ENCODE results near the gene CDH26. TPM values are rescaled to one million over a fixed set of nuclear protein-coding genes. Genes with fewer than 3 reads are reported as not detected.
"Not testable (repeated sequence)": the region's sequence is repeated elsewhere in the genome, so short reads cannot be mapped to it uniquely, and the experiment has no call there.

Gene CDH26
- total RNA-seq, 5 donors from 2014 or later (not counting 1 experiment from before 2014, with no cell fraction given): 1.5 to 5.2 (median 2.9) TPM

DNA sequence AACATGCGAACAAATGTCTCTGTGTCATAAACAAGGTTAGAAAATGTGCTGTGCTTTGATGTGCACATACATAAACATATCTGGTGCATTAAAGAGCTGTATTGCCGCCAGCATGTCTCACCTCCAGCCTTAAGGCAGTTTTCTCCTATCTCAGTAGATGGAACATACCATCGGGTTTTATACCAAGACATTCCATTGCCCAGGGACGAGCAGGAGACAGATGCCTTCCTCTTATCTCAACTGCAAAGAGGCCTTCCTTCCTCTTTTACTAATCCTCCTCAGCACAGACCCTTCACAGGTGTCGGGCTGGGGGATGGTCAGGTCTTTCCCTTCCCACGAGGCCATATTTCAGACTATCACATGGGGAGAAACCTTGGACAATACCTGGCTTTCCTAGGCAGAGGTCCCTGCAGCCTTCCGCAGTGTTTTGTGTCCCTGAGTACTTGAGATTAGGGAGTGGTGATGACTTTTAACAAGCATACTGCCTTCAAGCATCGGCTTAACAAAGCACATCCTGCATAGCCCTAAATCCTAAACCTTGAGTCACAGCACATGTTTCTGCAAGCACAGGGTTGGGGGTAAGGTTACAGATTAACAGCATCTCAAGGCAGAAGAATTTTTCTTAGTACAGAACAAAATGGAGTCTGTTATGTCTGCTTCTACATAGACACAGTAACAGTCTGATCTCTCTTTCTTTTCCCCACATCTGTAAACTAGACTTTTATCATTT is 83.4 kb downstream of the CDH26 start:
- CTCF ChIA-PET: interaction anchor here in 1 of 2 donors (0.7 kb wide), 1 partner anchor 815 kb away, joined by 3 read pairs; no protein-coding TSS in a partner anchor
- DNase-seq; H3K27me3 ChIP-seq (replicated peaks in 1 of 2; ENCODE audit: control insufficient read depth in 2 of 2, extremely low read depth in 1 of 2, insufficient read depth in 2 of 2, low read length in 1 of 2); H3K4me3 ChIP-seq (ENCODE audit: control insufficient read depth in 1 of 2, extremely low read depth in 1 of 2, low read length in 1 of 2); H3K27ac Mint-ChIP-seq; POLR2A ChIA-PET; H3K36me3 Mint-ChIP-seq; H3K9me3 Mint-ChIP-seq; ATAC-seq (replicated peaks in 1 of 4); H3K36me3 ChIP-seq (ENCODE audit: control insufficient read depth in 2 of 2, extremely low read depth in 1 of 2, insufficient read depth in 1 of 2, low read length in 1 of 2); H3K4me3 Mint-ChIP-seq; H3K9me3 ChIP-seq; H3K27ac ChIP-seq (ENCODE audit: low read length); H3K4me1 Mint-ChIP-seq; H3K4me1 ChIP-seq (ENCODE audit: control insufficient read depth in 1 of 2, extremely low read depth in 1 of 2, insufficient read depth in 2 of 2, low read length in 2 of 2): not testable (repeated sequence)
- peaks cover 8 to 17% of the 10 kb centered on the region in 2 donors for H3K27me3 Mint-ChIP-seq
- 7% methylated on average over 3 of the region's 8 CpGs for WGBS (ENCODE audit: insufficient coverage)

DNA sequence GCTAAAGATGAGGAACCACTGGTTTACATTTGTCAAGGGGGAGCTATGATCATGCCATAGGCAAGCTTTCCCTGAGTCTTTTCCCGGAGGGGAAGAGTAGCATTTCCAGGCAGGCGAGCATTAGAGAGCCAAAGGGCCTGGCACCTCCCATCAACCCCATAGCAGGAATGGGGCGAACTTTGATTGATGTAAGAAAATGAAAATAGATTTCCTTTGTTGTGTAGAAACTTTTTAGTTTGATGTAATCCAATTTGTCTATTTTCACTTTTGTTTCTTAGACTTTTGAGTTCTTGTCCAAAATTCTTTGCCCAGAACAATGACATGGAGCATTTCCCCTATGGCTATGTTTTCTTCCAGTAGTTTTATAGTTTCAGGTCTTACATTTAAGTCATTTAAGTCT is 85.2 kb downstream of the CDH26 start:
- ATAC-seq (replicated peaks in 1 of 4) (no peak), DNase-seq (no peak)
- Histone ChIP-seq H3K27ac (ENCODE audit: low read length) (no peak overlapping the region), H3K36me3 (ENCODE audit: control insufficient read depth in 2 of 2, extremely low read depth in 1 of 2, insufficient read depth in 1 of 2, low read length in 1 of 2) (no peaks in the 10 kb centered on the region), H3K9me3 (no peaks in the 10 kb centered on the region), H3K4me3 (ENCODE audit: control insufficient read depth in 1 of 2, extremely low read depth in 1 of 2, low read length in 1 of 2) (no peak overlapping the region), H3K27me3 (replicated peaks in 1 of 2; ENCODE audit: control insufficient read depth in 2 of 2, extremely low read depth in 1 of 2, insufficient read depth in 2 of 2, low read length in 1 of 2) (no peaks in the 10 kb centered on the region), H3K4me1 (ENCODE audit: control insufficient read depth in 1 of 2, extremely low read depth in 1 of 2, insufficient read depth in 2 of 2, low read length in 2 of 2) (no peaks in the 10 kb centered on the region)
- POLR2A ChIA-PET: no interaction called here
- Mint-ChIP-seq H3K4me3 (no peak overlapping the region), H3K4me1 (no peaks in the 10 kb centered on the region), H3K36me3 (no peaks in the 10 kb centered on the region), H3K27me3 (peaks cover 5 to 17% of the 10 kb centered on the region in 2 donors), H3K9me3 (no peaks in the 10 kb centered on the region), H3K27ac (no peak overlapping the region)
- WGBS (ENCODE audit: insufficient coverage): no CpG with 5 or more reads among the region's 3 CpGs
- CTCF ChIA-PET: no interaction called here

DNA sequence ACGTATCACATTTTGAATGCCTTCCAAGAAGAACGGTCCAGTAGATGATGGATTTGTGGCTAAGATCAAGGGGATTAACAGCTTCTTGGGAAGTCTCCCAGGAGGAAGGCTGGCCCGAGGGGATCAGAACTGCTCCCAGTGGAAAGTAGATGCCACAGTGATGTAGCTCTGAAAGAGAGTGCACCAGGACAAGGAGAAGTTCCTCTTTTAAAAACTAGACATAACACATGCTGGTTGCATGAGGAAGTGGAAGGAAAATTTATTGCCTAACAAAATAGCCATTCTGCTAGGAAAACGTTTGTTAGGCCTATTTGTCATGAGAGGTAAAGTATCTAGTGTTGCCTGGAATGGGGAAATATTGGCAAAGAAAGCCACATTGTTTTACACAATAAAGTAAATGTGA is 87.8 kb downstream of the CDH26 start:
- no peak overlapping the region for H3K27ac Mint-ChIP-seq
- ATAC-seq (replicated peaks in 1 of 4): no peak

DNA sequence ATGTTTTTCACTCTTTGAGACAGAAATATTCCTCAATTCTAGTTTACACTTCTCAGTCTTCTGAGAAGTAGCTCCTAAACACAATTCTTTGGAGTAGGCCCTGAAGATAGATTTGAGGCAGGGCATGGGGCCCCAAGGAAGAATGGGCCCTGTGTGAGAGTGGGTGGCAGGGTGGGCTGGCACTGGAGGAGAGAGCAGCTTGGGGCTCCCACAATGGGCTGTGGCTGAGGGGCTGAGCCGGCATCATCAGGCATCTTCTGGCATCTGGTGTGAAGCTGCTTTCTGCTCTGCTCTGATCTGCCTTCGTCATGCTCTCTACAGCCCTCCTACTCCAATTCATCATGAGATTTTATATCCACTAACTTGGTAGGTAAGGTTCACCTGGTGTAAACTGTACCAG is 88.2 kb downstream of the CDH26 start:
- ATAC-seq (replicated peaks in 1 of 4): no peak

More for the DNA sequence above, 87.8 kb downstream of the CDH26 start:
- H3K9me3 ChIP-seq: no peaks in the 10 kb centered on the region
- no peaks in the 10 kb centered on the region for H3K4me1 Mint-ChIP-seq
- DNase-seq: no peak
- no peak overlapping the region for H3K4me3 Mint-ChIP-seq
- no peaks in the 10 kb centered on the region for H3K9me3 Mint-ChIP-seq
- CTCF ChIA-PET: no interaction called here
- H3K27ac ChIP-seq (ENCODE audit: low read length): no peak overlapping the region
- H3K36me3 Mint-ChIP-seq: no peaks in the 10 kb centered on the region
- 31% methylated on average over 4 of the region's 4 CpGs for WGBS (ENCODE audit: insufficient coverage)
- H3K27me3 Mint-ChIP-seq: peaks cover under 1 to 17% of the 10 kb centered on the region in 2 donors
- no peaks in the 10 kb centered on the region for H3K27me3 ChIP-seq (replicated peaks in 1 of 2; ENCODE audit: control insufficient read depth in 2 of 2, extremely low read depth in 1 of 2, insufficient read depth in 2 of 2, low read length in 1 of 2)
- no peak overlapping the region for H3K4me3 ChIP-seq (ENCODE audit: control insufficient read depth in 1 of 2, extremely low read depth in 1 of 2, low read length in 1 of 2)
- no peaks in the 10 kb centered on the region for H3K4me1 ChIP-seq (ENCODE audit: control insufficient read depth in 1 of 2, extremely low read depth in 1 of 2, insufficient read depth in 2 of 2, low read length in 2 of 2)
- no peaks in the 10 kb centered on the region for H3K36me3 ChIP-seq (ENCODE audit: control insufficient read depth in 2 of 2, extremely low read depth in 1 of 2, insufficient read depth in 1 of 2, low read length in 1 of 2)
- POLR2A ChIA-PET: no interaction called here

DNA sequence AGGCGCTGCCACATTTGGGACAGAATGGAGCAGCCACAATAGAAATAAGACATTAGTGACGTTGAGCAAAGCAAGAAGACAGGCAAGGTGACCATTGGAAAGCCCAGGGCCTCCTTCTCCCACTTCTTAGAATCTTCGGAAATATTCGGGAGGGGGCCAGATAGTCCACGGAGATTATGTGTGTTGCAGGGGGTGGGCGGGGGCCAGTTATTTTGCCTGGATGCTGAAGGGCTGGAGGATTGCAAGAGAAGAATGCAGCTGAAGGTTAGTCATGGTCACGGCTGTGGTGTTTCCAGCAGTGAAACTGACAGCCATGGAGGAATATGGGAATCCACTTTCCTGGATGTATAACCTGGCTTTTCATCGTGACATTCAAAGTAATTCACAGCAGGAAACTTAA is 88.6 kb downstream of the CDH26 start:
- no peak overlapping the region for H3K27ac ChIP-seq (ENCODE audit: low read length)
- ATAC-seq (replicated peaks in 1 of 4): no peak
- H3K36me3 Mint-ChIP-seq: no peaks in the 10 kb centered on the region
- H3K9me3 ChIP-seq: no peaks in the 10 kb centered on the region
- 75% methylated on average over 6 of the region's 8 CpGs for WGBS (ENCODE audit: insufficient coverage)
- no peak overlapping the region for H3K27ac Mint-ChIP-seq
- no peaks in the 10 kb centered on the region for H3K36me3 ChIP-seq (ENCODE audit: control insufficient read depth in 2 of 2, extremely low read depth in 1 of 2, insufficient read depth in 1 of 2, low read length in 1 of 2)
- H3K4me1 ChIP-seq (ENCODE audit: control insufficient read depth in 1 of 2, extremely low read depth in 1 of 2, insufficient read depth in 2 of 2, low read length in 2 of 2): no peaks in the 10 kb centered on the region
- ChIA-PET CTCF (no interaction called here), POLR2A (no interaction called here)
- no peaks in the 10 kb centered on the region for H3K4me1 Mint-ChIP-seq
- H3K27me3 Mint-ChIP-seq: peaks cover 0 to 17% of the 10 kb centered on the region in 2 donors
- no peak for DNase-seq
- H3K27me3 ChIP-seq (replicated peaks in 1 of 2; ENCODE audit: control insufficient read depth in 2 of 2, extremely low read depth in 1 of 2, insufficient read depth in 2 of 2, low read length in 1 of 2): no peaks in the 10 kb centered on the region
- H3K4me3 ChIP-seq (ENCODE audit: control insufficient read depth in 1 of 2, extremely low read depth in 1 of 2, low read length in 1 of 2): no peak overlapping the region
- no peak overlapping the region for H3K4me3 Mint-ChIP-seq
- no peaks in the 10 kb centered on the region for H3K9me3 Mint-ChIP-seq

More for the DNA sequence above, 88.2 kb downstream of the CDH26 start:
- ChIA-PET POLR2A (no interaction called here), CTCF (no interaction called here)
- Histone ChIP-seq H3K36me3 (ENCODE audit: control insufficient read depth in 2 of 2, extremely low read depth in 1 of 2, insufficient read depth in 1 of 2, low read length in 1 of 2) (no peaks in the 10 kb centered on the region), H3K27ac (ENCODE audit: low read length) (no peak overlapping the region), H3K4me3 (ENCODE audit: control insufficient read depth in 1 of 2, extremely low read depth in 1 of 2, low read length in 1 of 2) (no peak overlapping the region), H3K27me3 (replicated peaks in 1 of 2; ENCODE audit: control insufficient read depth in 2 of 2, extremely low read depth in 1 of 2, insufficient read depth in 2 of 2, low read length in 1 of 2) (no peaks in the 10 kb centered on the region), H3K4me1 (ENCODE audit: control insufficient read depth in 1 of 2, extremely low read depth in 1 of 2, insufficient read depth in 2 of 2, low read length in 2 of 2) (no peaks in the 10 kb centered on the region), H3K9me3 (no peaks in the 10 kb centered on the region)
- Mint-ChIP-seq H3K36me3 (no peaks in the 10 kb centered on the region), H3K4me1 (no peaks in the 10 kb centered on the region), H3K27ac (no peak overlapping the region), H3K9me3 (no peaks in the 10 kb centered on the region), H3K27me3 (peaks cover 0 to 17% of the 10 kb centered on the region in 2 donors), H3K4me3 (no peak overlapping the region)
- no peak for DNase-seq
- no CpG with 5 or more reads among the region's 2 CpGs for WGBS (ENCODE audit: insufficient coverage)

DNA sequence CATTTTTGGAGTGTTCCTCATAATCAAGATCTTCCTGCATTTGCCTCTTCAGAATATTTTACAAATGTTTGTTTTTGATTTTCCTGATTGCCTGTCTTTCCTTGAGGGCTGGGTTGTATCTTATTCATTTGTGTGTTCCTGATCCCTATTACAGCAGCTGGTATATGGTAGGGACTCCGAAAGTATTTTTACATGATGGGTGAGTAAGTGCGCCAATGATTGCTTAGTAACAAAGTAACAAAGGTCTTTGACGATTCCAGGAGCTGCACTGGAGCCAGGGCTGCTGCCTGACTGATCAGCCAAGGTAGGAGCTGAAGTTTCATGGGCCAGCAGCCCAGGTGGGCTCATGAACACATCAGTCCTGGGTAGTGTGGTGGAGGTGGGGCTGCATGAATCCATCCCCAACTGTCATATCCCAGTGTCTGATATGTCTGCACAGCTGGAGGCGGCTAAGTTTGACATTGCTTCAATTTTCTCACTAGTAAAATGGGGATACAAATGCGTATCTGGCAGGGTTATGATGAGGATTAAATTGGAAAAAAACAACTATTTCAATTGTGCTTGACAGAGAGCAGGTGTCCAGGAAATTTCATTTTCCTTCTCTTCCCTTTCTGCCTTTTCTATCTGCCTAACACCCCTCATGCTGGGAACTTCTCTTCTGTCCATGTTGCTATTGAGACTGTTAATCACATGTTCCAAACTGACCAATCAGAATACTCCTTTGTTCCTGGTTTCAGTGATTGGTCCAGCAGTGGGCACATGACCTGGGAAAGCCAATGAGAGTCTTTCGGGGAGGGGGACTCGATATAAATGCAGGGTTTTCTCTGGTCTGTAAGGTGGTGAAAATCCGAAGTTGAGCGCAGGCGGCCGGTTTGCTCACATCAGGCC is 90.7 kb downstream of the CDH26 start:
- ChIA-PET POLR2A (no interaction called here), CTCF (no interaction called here)
- peaks cover 0 to 12% of the 10 kb centered on the region in 2 donors for H3K27me3 Mint-ChIP-seq

More for the DNA sequence above, 90.7 kb downstream of the CDH26 start:
- Mint-ChIP-seq H3K4me1 (peaks cover 0 to 6% (median 3%) of the 10 kb centered on the region in 3 donors), H3K9me3 (no peaks in the 10 kb centered on the region), H3K27ac (no peak overlapping the region), H3K36me3 (no peaks in the 10 kb centered on the region), H3K4me3 (no peak overlapping the region)
- no peak overlapping the region for H3K4me3 ChIP-seq (ENCODE audit: control insufficient read depth in 1 of 2, extremely low read depth in 1 of 2, low read length in 1 of 2)
- H3K27ac ChIP-seq (ENCODE audit: low read length): no peak overlapping the region
- ATAC-seq (replicated peaks in 1 of 4) (no peak), DNase-seq (no peak)
- no peaks in the 10 kb centered on the region for H3K36me3 ChIP-seq (ENCODE audit: control insufficient read depth in 2 of 2, extremely low read depth in 1 of 2, insufficient read depth in 1 of 2, low read length in 1 of 2)
- no peaks in the 10 kb centered on the region for H3K9me3 ChIP-seq
- H3K27me3 ChIP-seq (replicated peaks in 1 of 2; ENCODE audit: control insufficient read depth in 2 of 2, extremely low read depth in 1 of 2, insufficient read depth in 2 of 2, low read length in 1 of 2): no peaks in the 10 kb centered on the region
- WGBS (ENCODE audit: insufficient coverage): 91% methylated on average over 6 of the region's 11 CpGs
- peaks cover 0 to 5% of the 10 kb centered on the region in 2 experiments for H3K4me1 ChIP-seq (ENCODE audit: control insufficient read depth in 1 of 2, extremely low read depth in 1 of 2, insufficient read depth in 2 of 2, low read length in 2 of 2)

Measured in T-cell (primary cell).